ENCODE measurements around the gene RTCA.
A peak's percentile ranks its signal among the peaks of the same experiment; 100 is the strongest.
"Not testable (repeated sequence)": the region's sequence is repeated elsewhere in the genome, so short reads cannot be mapped to it uniquely, and the experiment has no call there.

Gene RTCA

GRCh38 chr1:100261686-100262085, 4.3 kb upstream of the RTCA start:
- no peak for TF ChIP-seq CTCF (IDR thresholded peaks at IDR 0.05; ENCODE audit: insufficient read depth, low read length, poor library complexity, severe bottlenecking)
- H3K4me3 ChIP-seq (replicated peaks; ENCODE audit: low read depth, low read length), result no peak overlapping the region
- no peak for DNase-seq (ENCODE audit: extremely low read depth, insufficient read length)
- H3K36me3 ChIP-seq (ENCODE audit: control insufficient read depth, insufficient read depth, low read length), result no peaks in the 10 kb centered on the region
- H3K27me3 ChIP-seq (replicated peaks; ENCODE audit: control insufficient read depth, insufficient read depth, low read length), result no peaks in the 10 kb centered on the region

GRCh38 chr1:100264081-100264480, 1.9 kb upstream of the RTCA start:
- not testable (repeated sequence) for DNase-seq (ENCODE audit: extremely low read depth, insufficient read length); H3K4me3 ChIP-seq (replicated peaks; ENCODE audit: low read depth, low read length); H3K36me3 ChIP-seq (ENCODE audit: control insufficient read depth, insufficient read depth, low read length); H3K27me3 ChIP-seq (replicated peaks; ENCODE audit: control insufficient read depth, insufficient read depth, low read length)

GRCh38 chr1:100265562-100265930, 470 bp upstream of the RTCA start:
- DNase-seq (ENCODE audit: extremely low read depth, insufficient read length), result no peak
- Histone ChIP-seq H3K27me3 (replicated peaks; ENCODE audit: control insufficient read depth, insufficient read depth, low read length) (no peaks in the 10 kb centered on the region), H3K4me3 (replicated peaks; ENCODE audit: low read depth, low read length) (peak overlapping the region; percentile 100), H3K36me3 (ENCODE audit: control insufficient read depth, insufficient read depth, low read length) (peaks cover 9% of the 10 kb centered on the region)
- TF ChIP-seq CTCF (IDR thresholded peaks at IDR 0.05; ENCODE audit: insufficient read depth, low read length, poor library complexity, severe bottlenecking), result no peak

- no peak for DNase-seq (ENCODE audit: extremely low read depth, insufficient read length)
- Histone ChIP-seq H3K4me3 (replicated peaks; ENCODE audit: low read depth, low read length) (peak overlapping the region; percentile 100), H3K36me3 (ENCODE audit: control insufficient read depth, insufficient read depth, low read length) (peaks cover 11% of the 10 kb centered on the region), H3K27me3 (replicated peaks; ENCODE audit: control insufficient read depth, insufficient read depth, low read length) (no peaks in the 10 kb centered on the region)
- TF ChIP-seq CTCF (IDR thresholded peaks at IDR 0.05; ENCODE audit: insufficient read depth, low read length, poor library complexity, severe bottlenecking), result no peak
These were observed 725 bp downstream of the RTCA start for GRCh38 chr1:100266741-100267140.

GRCh38 chr1:100267284-100267683, 1.3 kb downstream of the RTCA start:
- no peak for TF ChIP-seq CTCF (IDR thresholded peaks at IDR 0.05; ENCODE audit: insufficient read depth, low read length, poor library complexity, severe bottlenecking)
- DNase-seq (ENCODE audit: extremely low read depth, insufficient read length), result no peak
- Histone ChIP-seq H3K27me3 (replicated peaks; ENCODE audit: control insufficient read depth, insufficient read depth, low read length) (no peaks in the 10 kb centered on the region), H3K4me3 (replicated peaks; ENCODE audit: low read depth, low read length) (peak overlapping the region; percentile 100), H3K36me3 (ENCODE audit: control insufficient read depth, insufficient read depth, low read length) (peaks cover 12% of the 10 kb centered on the region)

GRCh38 chr1:100268202-100268601, 2.2 kb downstream of the RTCA start:
- Histone ChIP-seq H3K4me3 (replicated peaks; ENCODE audit: low read depth, low read length) (no peak overlapping the region), H3K36me3 (ENCODE audit: control insufficient read depth, insufficient read depth, low read length) (peaks cover 12% of the 10 kb centered on the region), H3K27me3 (replicated peaks; ENCODE audit: control insufficient read depth, insufficient read depth, low read length) (no peaks in the 10 kb centered on the region)
- TF ChIP-seq CTCF (IDR thresholded peaks at IDR 0.05; ENCODE audit: insufficient read depth, low read length, poor library complexity, severe bottlenecking), result no peak
- no peak for DNase-seq (ENCODE audit: extremely low read depth, insufficient read length)
